MM.1S (cell line): ENCODE results near the gene SF3A2.

Source experiments
- CTCF ChIP-seq: fragments of 300-600 bp; sonication (generic); IDR thresholded peaks from 2 replicates; pipeline ENCODE4 v1.5.1; 2016; ENCODE audit warnings: antibody characterized with exemption, low read length, mixed read lengths
- EZH2 ChIP-seq: fragments of 300-600 bp; sonication (generic); optimal IDR thresholded peaks from 2 replicates; pipeline ENCODE3; 2017; ENCODE audit warnings: low read depth, mild to moderate bottlenecking, antibody characterized with exemption, low read length, mixed read lengths
- EZH2phosphoT487 ChIP-seq: fragments of 300-600 bp; sonication (generic); IDR thresholded peaks from 2 replicates; pipeline ENCODE4 v1.6.1; 2018; ENCODE audit warnings: antibody characterized with exemption, low read length

DNA sequence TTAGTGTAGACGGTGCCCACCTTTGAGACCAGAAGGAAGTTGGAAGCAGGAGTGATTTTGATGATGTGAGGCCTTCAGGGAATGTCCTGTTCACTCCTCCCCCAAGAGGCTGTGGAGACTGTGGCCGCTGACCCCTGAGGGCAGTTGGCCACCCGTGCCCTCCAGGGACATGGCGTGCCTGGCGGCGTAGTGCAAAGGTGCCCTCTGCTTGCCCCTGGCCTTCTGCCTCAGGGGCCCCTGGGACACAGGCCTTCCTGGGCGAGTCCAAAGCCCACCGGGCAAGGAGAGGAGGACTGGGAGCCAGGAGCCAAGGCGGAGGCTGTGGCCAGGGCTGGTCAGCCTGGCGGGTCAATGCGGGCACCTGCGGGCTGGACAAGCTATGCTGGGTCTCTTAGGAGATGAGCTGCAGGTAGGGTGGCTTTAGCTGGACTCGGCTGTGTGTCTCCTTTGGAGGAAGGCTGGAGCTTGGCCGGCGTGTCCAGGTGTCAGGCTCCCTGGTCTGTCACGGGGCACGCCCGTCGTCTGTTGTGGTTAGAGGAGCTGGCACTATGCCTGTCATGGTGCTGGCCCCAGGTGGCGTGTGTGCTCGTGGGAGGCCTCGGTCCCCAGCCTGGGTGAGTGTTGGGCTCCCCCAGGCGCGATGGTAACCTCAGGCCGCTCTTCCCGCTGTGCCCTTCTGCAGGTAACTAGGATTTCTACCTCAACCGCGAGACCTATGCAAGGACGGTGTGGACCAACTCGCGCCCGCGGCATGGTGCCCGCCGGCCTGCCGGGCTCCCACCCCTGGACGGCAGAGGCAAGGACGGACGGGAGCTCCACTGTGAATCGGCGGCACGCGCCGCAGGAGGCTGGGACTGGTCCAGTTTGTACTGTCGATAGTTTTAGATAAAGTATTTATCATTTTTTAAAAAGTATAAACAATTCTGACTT lies 7.3 kb upstream of the SF3A2 start:
- TF ChIP-seq CTCF (no peak), EZH2 (no peak), EZH2phosphoT487 (no peak)
